SU-DHL-6 (cell line): Measurements from ENCODE around the gene COL1A2.

Experiments used
- EZH2phosphoT487 ChIP-seq: fragments of 200-600 bp; sonication (generic), shearing (Covaris generic); conservative IDR thresholded peaks from 2 replicates; pipeline ENCODE4 v1.6.1; 2018; ENCODE audit warnings: mild to moderate bottlenecking, antibody characterized with exemption, low read length, moderate library complexity, mixed read lengths
- TF ChIP-seq, protein P1 (sequence below): fragments of 200-600 bp; sonication (generic); IDR thresholded peaks from one replicate; pipeline ENCODE4 v1.5.1; 2017; ENCODE audit warnings: antibody characterized with exemption, mild to moderate bottlenecking, low read length, moderate library complexity; ENCODE audit not compliant: insufficient read depth, poor library complexity, severe bottlenecking

- TF ChIP-seq, protein P1, sequence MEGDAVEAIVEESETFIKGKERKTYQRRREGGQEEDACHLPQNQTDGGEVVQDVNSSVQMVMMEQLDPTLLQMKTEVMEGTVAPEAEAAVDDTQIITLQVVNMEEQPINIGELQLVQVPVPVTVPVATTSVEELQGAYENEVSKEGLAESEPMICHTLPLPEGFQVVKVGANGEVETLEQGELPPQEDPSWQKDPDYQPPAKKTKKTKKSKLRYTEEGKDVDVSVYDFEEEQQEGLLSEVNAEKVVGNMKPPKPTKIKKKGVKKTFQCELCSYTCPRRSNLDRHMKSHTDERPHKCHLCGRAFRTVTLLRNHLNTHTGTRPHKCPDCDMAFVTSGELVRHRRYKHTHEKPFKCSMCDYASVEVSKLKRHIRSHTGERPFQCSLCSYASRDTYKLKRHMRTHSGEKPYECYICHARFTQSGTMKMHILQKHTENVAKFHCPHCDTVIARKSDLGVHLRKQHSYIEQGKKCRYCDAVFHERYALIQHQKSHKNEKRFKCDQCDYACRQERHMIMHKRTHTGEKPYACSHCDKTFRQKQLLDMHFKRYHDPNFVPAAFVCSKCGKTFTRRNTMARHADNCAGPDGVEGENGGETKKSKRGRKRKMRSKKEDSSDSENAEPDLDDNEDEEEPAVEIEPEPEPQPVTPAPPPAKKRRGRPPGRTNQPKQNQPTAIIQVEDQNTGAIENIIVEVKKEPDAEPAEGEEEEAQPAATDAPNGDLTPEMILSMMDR = no peak
- TF ChIP-seq EZH2phosphoT487 = no peak
Measured at GRCh38 chr7:94345907-94346306, 48.8 kb upstream of the COL1A2 start.
